Frontal cortex (tissue), 4 donors: ENCODE results near the gene SPACA4. TPM values are rescaled to one million over a fixed set of nuclear protein-coding genes. Genes with fewer than 3 reads are reported as not detected.

Source experiments
- DNase-seq, 2 donors: peaks; one replicate each; pipeline ENCODE4 v3.0.0; 2012; ENCODE audit warnings: low spot score in 2 of 2
- FAIRE-seq: peaks from 2 replicates; lab custom pipeline; 2012; peaks lifted over from hg19 to GRCh38; lab: Jason Lieb, UNC
- total RNA-seq: library from RNA; depleted of rRNA; stranded (reverse); fragments of >200 nt; gene quantifications from one replicate; pipeline ENCODE4 v1.2.3, GENCODE V29; 2014
- donor health status: control.
- donor health status: control.
- donor health status: control.

SPACA4 gene
- total RNA-seq, 1 donor from 2014 or later: not detected

GRCh38 chr19:48644839-48645619 is 38.5 kb downstream of the SPACA4 start:
- FAIRE-seq: no peak
- peak; percentile 70 to 80 for DNase-seq

DNA sequence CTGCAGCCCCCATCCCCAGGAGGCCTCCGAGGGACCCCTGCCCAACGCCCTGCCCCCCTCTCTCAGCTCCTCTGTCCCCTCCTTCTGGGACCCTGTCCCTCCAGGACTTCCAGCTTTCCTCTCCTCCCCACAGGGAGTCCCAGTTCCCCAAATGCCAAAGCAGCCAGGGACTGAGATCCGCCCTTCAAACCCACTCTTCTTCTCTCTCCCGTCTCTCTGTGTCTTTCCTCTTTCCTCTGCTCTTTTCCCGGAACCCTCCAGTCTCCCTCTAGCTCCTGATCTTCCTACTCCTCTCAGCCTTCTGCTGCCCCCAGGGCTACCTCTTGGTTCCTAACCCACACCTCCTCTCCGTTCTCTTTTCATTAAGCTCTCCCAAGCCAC is 39.1 kb downstream of the SPACA4 start:
- no peak for FAIRE-seq

DNA sequence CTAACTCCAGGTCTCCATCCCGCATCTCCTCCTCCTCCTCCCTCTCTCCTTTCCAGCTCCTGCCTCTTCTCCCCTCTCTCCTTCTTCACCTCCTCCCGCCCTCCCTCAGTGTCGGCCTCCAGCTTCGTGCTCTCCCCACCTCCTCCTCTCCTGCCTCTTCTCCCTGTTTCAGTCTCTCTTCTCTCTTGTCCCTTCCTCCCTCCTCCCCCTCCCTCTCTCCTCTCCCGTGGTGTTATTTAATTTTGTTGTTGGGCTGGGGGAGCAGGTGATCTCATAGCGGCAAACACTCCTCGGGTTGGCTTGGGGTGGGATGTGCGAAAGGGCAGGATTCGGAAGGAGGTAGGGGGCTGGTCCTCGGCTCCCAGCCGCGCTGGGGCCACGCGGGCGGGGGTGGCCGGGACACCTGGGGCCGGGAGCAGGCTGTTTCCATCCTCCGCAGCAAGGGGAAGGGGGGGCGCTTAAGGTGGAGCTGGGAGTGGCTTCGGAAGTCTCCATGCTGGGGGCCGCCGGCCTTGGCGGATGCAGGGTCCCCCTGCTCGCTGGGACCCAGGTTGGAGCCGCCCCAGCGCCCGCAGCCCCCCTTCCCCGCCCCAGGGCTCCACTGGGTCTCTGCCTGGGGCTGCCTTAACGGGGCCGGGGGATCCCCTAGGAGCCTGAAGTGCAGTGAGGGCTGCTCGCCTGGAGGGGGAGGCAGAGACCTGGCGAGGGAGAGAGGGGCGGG is 39.6 kb downstream of the SPACA4 start, which contains the start of gene CA11:
Gene CA11, minus strand, starts transcription at position 187 of the 721 bp plus-strand sequence. CDS start 555 bp downstream, outside the sequence.
- FAIRE-seq (no peak), DNase-seq (peak; percentile 83 to 91)

More for the DNA sequence above, 39.1 kb downstream of the SPACA4 start:
- DNase-seq: peak in 1 of 2 donors; percentile 44

DNA sequence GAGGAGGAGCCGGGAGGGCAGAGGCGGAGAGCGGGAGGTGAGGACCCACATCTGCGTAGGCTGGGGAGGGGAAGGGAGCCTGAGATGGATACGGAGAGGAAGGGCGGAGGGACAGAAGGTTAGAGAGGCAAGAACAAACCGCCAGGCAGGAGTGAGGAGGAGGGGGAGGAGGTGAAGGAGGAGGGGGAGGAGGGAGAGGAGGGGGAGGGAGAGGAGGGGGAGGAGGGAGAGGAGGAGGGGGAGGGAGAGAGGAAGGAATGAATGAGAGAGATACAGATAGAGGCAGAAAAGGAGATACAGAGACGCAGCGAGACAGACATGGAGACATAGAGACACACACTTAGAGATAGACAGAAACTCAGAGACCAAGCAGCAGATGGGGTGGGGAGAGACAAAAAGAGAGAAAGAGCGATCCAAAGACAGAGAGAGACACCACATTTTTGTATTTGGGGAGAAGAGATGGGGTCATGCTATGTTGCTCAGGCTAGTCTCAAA is 40.2 kb downstream of the SPACA4 start:
- peak in 1 of 2 donors; percentile 24 for DNase-seq
- FAIRE-seq: no peak

DNA sequence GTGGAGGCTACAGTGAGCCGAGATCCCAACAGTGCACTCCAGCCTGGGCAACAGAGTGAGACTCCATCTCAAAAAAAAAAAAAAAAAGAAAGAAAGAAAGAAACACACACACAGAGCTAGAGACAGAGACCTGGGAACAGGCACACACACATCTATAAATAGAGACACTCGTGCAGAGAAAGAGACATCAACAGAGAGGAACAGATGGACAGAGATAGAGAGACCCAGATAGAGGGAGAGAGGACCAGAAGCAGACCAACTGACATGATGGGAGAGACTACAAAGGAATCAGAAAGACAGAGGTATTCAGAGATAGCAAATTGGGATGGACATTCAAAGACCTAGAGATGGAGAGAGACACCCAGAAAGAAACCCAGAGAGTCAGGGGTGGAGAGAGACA is 41.6 kb downstream of the SPACA4 start:
- DNase-seq (no peak), FAIRE-seq (no peak)

DNA sequence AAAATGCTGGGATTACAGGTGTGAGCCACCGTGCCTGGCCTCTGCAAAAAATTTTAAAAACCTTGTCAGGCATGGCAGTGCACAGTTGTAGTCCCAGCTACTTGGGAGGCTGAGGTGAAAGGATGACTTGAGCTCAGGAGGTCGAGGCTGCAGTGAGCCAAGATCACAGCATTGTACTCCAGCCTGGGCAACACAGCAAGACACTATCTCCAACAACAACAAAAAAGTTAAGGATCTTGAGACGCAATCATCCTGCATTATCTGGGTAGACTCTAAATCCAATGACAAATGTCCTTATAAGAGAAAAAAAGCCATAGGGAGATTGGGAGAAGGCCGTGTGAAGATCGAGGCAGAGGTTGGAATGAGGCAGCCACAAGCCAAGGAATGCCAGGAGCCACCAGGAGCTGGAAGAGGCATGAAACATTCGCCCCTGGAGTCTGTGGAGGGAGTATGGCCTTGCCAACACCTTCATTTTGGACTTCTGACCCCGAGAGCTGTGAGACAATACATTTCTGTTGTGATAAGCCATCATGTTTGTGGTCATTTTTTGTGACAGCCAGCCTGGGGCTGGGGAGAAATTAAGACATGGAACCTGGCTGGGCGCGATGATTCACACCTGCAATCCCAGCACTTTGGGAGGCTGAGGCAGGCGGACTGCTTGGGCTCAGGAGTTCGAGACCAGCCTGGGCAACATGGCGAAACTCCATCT is 44.6 kb downstream of the SPACA4 start:
- FAIRE-seq (no peak), DNase-seq (no peak)

DNA sequence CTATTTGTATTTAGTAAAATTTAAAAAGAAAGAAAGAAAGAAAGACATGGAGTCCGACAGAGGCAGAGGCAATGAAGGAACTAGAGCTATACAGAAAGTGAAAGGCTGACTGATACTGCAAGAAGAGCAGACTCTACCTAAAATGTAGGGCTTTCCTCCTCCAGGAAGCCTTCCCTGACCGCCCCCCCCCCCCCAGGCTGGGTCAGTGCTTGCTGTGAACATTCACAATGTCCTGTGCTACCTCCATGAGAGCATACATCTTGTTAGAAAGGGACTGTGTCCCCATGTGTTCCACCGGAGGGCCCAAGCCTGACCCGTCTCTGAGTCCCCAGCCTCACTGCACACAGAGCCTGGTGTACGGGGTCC is 45.1 kb downstream of the SPACA4 start:
- DNase-seq (no peak), FAIRE-seq (no peak)

GRCh38 chr19:48654299-48655059 is 47.9 kb downstream of the SPACA4 start:
- DNase-seq: no peak
- no peak for FAIRE-seq

DNA sequence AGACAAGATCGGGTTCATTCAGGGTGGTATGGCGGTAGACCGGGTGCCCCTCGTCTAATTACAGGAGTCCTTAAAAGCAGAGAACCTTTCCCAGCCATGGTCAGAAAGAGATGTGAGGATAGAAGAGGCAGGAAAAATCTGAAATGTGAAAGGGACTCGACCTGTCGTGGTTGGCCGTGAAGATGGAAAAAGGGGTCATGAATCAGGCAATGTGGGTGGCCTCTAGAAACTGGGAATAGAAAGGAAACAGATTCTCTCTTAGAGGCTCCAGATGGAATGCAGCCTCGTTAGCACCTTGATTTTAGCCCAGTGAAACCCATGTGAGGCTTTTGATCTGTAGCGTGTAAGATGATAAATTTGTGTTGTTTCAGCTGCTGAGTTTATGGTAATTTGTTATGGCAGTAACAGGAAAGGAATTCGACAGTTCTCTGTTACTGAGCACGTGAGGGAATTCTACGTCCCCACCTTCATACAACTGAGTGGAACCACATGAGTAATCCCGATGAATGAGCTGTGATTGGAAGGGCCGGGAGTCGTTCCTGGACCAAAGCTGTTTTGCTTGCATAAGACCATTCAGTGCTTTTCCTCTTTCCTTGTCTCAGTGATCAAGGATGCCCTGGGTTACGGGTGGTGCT is 50.4 kb downstream of the SPACA4 start:
- FAIRE-seq (no peak), DNase-seq (no peak)

Other genes with a start within 250 kb of the SPACA4 start
- 3.7 TPM for gene TMEM143, start 242.8 kb upstream of the SPACA4 start, total RNA-seq
- gene SYNGR4, start 242.4 kb upstream of the SPACA4 start, total RNA-seq: not detected
- 21.6 TPM for gene KDELR1, start 215.2 kb upstream of the SPACA4 start, total RNA-seq
- 2.9 TPM for gene GRIN2D, start 213.1 kb upstream of the SPACA4 start, total RNA-seq
- gene GRWD1, start 160.8 kb upstream of the SPACA4 start, total RNA-seq: 6.9 TPM
- 0.82 TPM for gene KCNJ14, start 151.2 kb upstream of the SPACA4 start, total RNA-seq
- gene CYTH2, start 137.4 kb upstream of the SPACA4 start, total RNA-seq: 78.3 TPM
- 10.6 TPM for gene LMTK3, start 94.9 kb upstream of the SPACA4 start, total RNA-seq
- gene SULT2B1, start 54.6 kb upstream of the SPACA4 start, total RNA-seq: 0.82 TPM
- 0.41 TPM for gene FAM83E, start 8.3 kb downstream of the SPACA4 start, total RNA-seq
- 1,742 TPM for gene RPL18, start 12.4 kb downstream of the SPACA4 start, total RNA-seq
- 6.9 TPM for gene SPHK2, start 12.8 kb downstream of the SPACA4 start, total RNA-seq
- gene DBP, start 30.6 kb downstream of the SPACA4 start, total RNA-seq: 4.9 TPM
- gene CA11, start 39.4 kb downstream of the SPACA4 start, total RNA-seq: 12.6 TPM
- not detected for gene NTN5, start 66.3 kb downstream of the SPACA4 start, total RNA-seq
- under 0.01 TPM for gene FUT2, start 89.2 kb downstream of the SPACA4 start, total RNA-seq
- gene MAMSTR, start 113.0 kb downstream of the SPACA4 start, total RNA-seq: 0.41 TPM
- gene RASIP1, start 133.9 kb downstream of the SPACA4 start, total RNA-seq: 2.9 TPM
- not detected for gene IZUMO1, start 140.2 kb downstream of the SPACA4 start, total RNA-seq
- 0.82 TPM for gene FUT1, start 145.9 kb downstream of the SPACA4 start, total RNA-seq
- not detected for gene FGF21, start 148.8 kb downstream of the SPACA4 start, total RNA-seq
- 11.4 TPM for gene BCAT2, start 204.3 kb downstream of the SPACA4 start, total RNA-seq
- 1.2 TPM for gene HSD17B14, start 229.7 kb downstream of the SPACA4 start, total RNA-seq